ENCODE measurements around the gene GMNC. TPM values are rescaled to one million over a fixed set of nuclear protein-coding genes. Genes with fewer than 3 reads are reported as not detected.

Gene GMNC
- total and polyA plus RNA-seq, 12 donors, result 0.07 to 3.7 (median 0.45) TPM; not detected in 1

- intact Hi-C loops (cut with DNase I), result no loop called here
- no peak for DNase-seq
- H3K36me3 ChIP-seq, result no peaks in the 10 kb centered on the region
- H3K9me3 ChIP-seq, result no peaks in the 10 kb centered on the region
- H3K27ac ChIP-seq, result no peak overlapping the region
- WGBS, 2 donors, result 88 to 90% methylated on average over 4 of the region's 4 CpGs
- H3K27me3 ChIP-seq, result no peaks in the 10 kb centered on the region
- ATAC-seq, result no peak
- no peaks in the 10 kb centered on the region for H3K4me1 ChIP-seq
- no peak overlapping the region for H3K4me3 ChIP-seq
- no peak for TF ChIP-seq CTCF (IDR thresholded peaks at IDR 0.05)
These were observed 37.0 kb downstream of the GMNC start for GRCh38 chr3:190825386-190826016.

- intact Hi-C loops (cut with DNase I), result loop anchor here in 8 of 10 donors (2.0 to 10.0 kb wide), 3 partner anchors 223 to 240 kb away; no protein-coding TSS in a partner anchor
- Histone ChIP-seq H3K36me3 (no peaks in the 10 kb centered on the region), H3K27ac (no peak overlapping the region), H3K4me1 (peaks cover 0 to 12% (median 3%) of the 10 kb centered on the region in 9 donors), H3K9me3 (peaks cover 0 to under 1% (median 0%) of the 10 kb centered on the region in 11 donors), H3K4me3 (no peak overlapping the region), H3K27me3 (no peaks in the 10 kb centered on the region)
- no peak for ATAC-seq
- DNase-seq, result peak in 1 of 2 donors; percentile 23
- WGBS, 2 donors, result 42 to 43% methylated on average over 14 of the region's 14 CpGs
- peak; percentile 23 to 63 (median 57) for TF ChIP-seq CTCF (IDR thresholded peaks at IDR 0.05)
These were observed 50.6 kb downstream of the GMNC start for GRCh38 chr3:190811775-190812480.

- Histone ChIP-seq H3K4me3 (no peak overlapping the region), H3K9me3 (no peaks in the 10 kb centered on the region), H3K4me1 (peaks cover 0 to 12% (median 3%) of the 10 kb centered on the region in 9 donors), H3K27ac (no peak overlapping the region), H3K27me3 (no peaks in the 10 kb centered on the region), H3K36me3 (no peaks in the 10 kb centered on the region)
- WGBS, 2 donors, result 68 to 80% methylated on average over 4 of the region's 4 CpGs
- ATAC-seq (no peak), DNase-seq (no peak)
- no peak for TF ChIP-seq CTCF (IDR thresholded peaks at IDR 0.05)
- intact Hi-C loops (cut with DNase I), result loop anchor here in 8 of 10 donors (2.0 to 10.0 kb wide), 3 partner anchors 224 to 241 kb away; no protein-coding TSS in a partner anchor
These were observed 51.5 kb downstream of the GMNC start for GRCh38 chr3:190810957-190811356.

- intact Hi-C loops (cut with DNase I), result loop anchor here in 3 of 10 donors (5.0 kb wide), 2 partner anchors 37 to 53 kb away; partner anchors contain the start of gene GMNC (in 2 of the 3)
These were observed 53.1 kb downstream of the GMNC start for GRCh38 chr3:190809351-190809750.

More at GRCh38 chr3:190809351-190809750, 53.1 kb downstream of the GMNC start:
- no peaks in the 10 kb centered on the region for H3K9me3 ChIP-seq
- H3K36me3 ChIP-seq, result no peaks in the 10 kb centered on the region
- peak overlapping the region in 5 of 10 donors; percentile 19 to 53 (median 32) for H3K27ac ChIP-seq
- no peaks in the 10 kb centered on the region for H3K27me3 ChIP-seq
- TF ChIP-seq CTCF (IDR thresholded peaks at IDR 0.05), result no peak
- DNase-seq, result no peak
- WGBS, 2 donors, result 41 to 54% methylated on average over 2 of the region's 2 CpGs
- no peak overlapping the region for H3K4me3 ChIP-seq
- peaks cover 0 to 12% (median 3%) of the 10 kb centered on the region in 9 donors for H3K4me1 ChIP-seq
- no peak for ATAC-seq
